MCF 10A (cell line): ENCODE results near the gene UGGT2. TPM values are rescaled to one million over a fixed set of nuclear protein-coding genes. Genes with fewer than 3 reads are reported as not detected.
"Not testable (repeated sequence)": the region's sequence is repeated elsewhere in the genome, so short reads cannot be mapped to it uniquely, and the experiment has no call there.

Experiments
- BruUV-seq: library from RNA; stranded (reverse); fragments of 400-500 nt; replicated peaks from 2 replicates; lab custom pipeline; 2021; lab: Mats Ljungman, UMichigan
- CTCF ChIA-PET: fragments of 300-600 bp; sonication (Branson Sonifier 250); formaldehyde crosslinking; extraction: SDS; loops from one replicate; lab custom pipeline; 2021; ENCODE audit warnings: antibody characterized with exemption, inconsistent platforms; lab: Yijun Ruan, JAX
- POLR2A ChIA-PET: fragments of 300-600, 350-650 bp; sonication (Branson Sonifier 250); formaldehyde crosslinking; extraction: SDS; loops from one replicate; lab custom pipeline; 2020; ENCODE audit warnings: antibody characterized with exemption, inconsistent platforms; lab: Yijun Ruan, JAX
- DNase-seq: peaks from one replicate; pipeline ENCODE4 v3.0.0-alpha.2; 2018; ENCODE audit not compliant: unreplicated experiment
- H3K27ac Mint-ChIP-seq: one replicate; pipeline ENCODE4 v1.8.0; 2022; ENCODE audit warnings: mild to moderate bottlenecking, low read depth, mixed read lengths; ENCODE audit not compliant: unreplicated experiment
- H3K27me3 Mint-ChIP-seq: one replicate; pipeline ENCODE4 v1.8.0; 2022; ENCODE audit warnings: mixed read lengths; ENCODE audit not compliant: insufficient read depth, unreplicated experiment
- H3K36me3 Mint-ChIP-seq: one replicate; pipeline ENCODE4 v1.8.0; 2022; ENCODE audit warnings: mild to moderate bottlenecking, moderate library complexity, mixed read lengths; ENCODE audit not compliant: insufficient read depth, unreplicated experiment
- H3K4me1 Mint-ChIP-seq: one replicate; pipeline ENCODE4 v1.8.0; 2022; ENCODE audit warnings: mixed read lengths; ENCODE audit not compliant: insufficient read depth, unreplicated experiment
- H3K4me3 Mint-ChIP-seq: one replicate; pipeline ENCODE4 v1.8.0; 2022; ENCODE audit warnings: mild to moderate bottlenecking, moderate library complexity, mixed read lengths; ENCODE audit not compliant: unreplicated experiment
- H3K9me3 Mint-ChIP-seq: one replicate; pipeline ENCODE4 v1.8.0; 2022; ENCODE audit warnings: mixed read lengths; ENCODE audit not compliant: unreplicated experiment
- CTCF ChIP-seq: fragments of 200-600 bp; IDR thresholded peaks from one replicate; pipeline ENCODE4 v1.8.0; 2022; ENCODE audit warnings: antibody characterized with exemption, mild to moderate bottlenecking; ENCODE audit not compliant: unreplicated experiment
- intact Hi-C: fragments of 100-400 bp; cut with micrococcal nuclease; formaldehyde crosslinking; loops from 2 replicates; pipeline ENCODE4 v1.14.1; 2022
- total RNA-seq: library from RNA; stranded (reverse); gene quantifications from 2 replicates; pipeline ENCODE4 v1.2.3, GENCODE V29; 2022

UGGT2 gene
- total RNA-seq, 1 experiment from 2014 or later, result 54.0 TPM

DNA sequence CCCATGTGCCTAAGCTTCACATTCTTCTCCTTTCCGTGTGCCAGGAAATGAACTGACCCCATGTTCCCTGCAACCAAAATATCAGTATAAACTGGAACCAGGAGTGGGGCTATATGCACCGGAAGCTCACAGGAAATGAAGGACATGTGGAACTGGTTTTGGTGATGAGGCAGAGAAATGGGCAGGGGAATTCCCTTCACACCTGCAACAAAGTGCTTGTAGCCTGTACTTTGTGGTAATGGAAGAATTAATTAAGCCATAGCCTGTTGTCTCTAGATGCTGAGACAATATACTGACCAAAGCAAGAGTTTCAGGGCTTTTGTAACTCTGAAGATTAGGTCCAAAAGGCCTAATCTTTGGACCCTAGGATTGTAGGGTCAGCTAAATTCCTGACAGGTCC, 15.5 kb upstream of the UGGT2 start:
- BruUV-seq, result no TSS peak
- Mint-ChIP-seq H3K27ac (no peak overlapping the region), H3K9me3 (no peaks in the 10 kb centered on the region), H3K4me1 (no peaks in the 10 kb centered on the region), H3K4me3 (no peak overlapping the region), H3K36me3 (no peaks in the 10 kb centered on the region), H3K27me3 (peaks cover 42% of the 10 kb centered on the region)
- no peak for DNase-seq
- intact Hi-C loops, result no loop called here
- ChIA-PET POLR2A (interaction anchor here (0.6 kb wide), 1 partner anchor 16 kb away, joined by 4 read pairs; no protein-coding TSS in a partner anchor), CTCF (interaction anchor here (1.2 to 1.7 kb wide), 2 partner anchors 9 to 11 kb away, joined by 5 to 8 read pairs; no protein-coding TSS in a partner anchor)
- TF ChIP-seq CTCF, result no peak

- no peaks in the 10 kb centered on the region for H3K4me1 Mint-ChIP-seq
- peaks cover 51% of the 10 kb centered on the region for H3K27me3 Mint-ChIP-seq
- ChIA-PET POLR2A (interaction anchor here (3.5 kb wide), 1 partner anchor 12 kb away, joined by 13 read pairs; the partner anchor contains the start of gene UGGT2), CTCF (interaction anchor here (0.6 to 2.0 kb wide), 4 partner anchors 8 to 12 kb away, joined by 4 to 9 read pairs (median 8); partner anchors contain the start of gene UGGT2)
- intact Hi-C loops, result no loop called here
- no peak for DNase-seq
- no peak for TF ChIP-seq CTCF
- H3K9me3 Mint-ChIP-seq, result no peaks in the 10 kb centered on the region
- BruUV-seq, result no TSS peak
- H3K36me3 Mint-ChIP-seq, result no peaks in the 10 kb centered on the region
- no peak overlapping the region for H3K4me3 Mint-ChIP-seq
- no peak overlapping the region for H3K27ac Mint-ChIP-seq
Observed at GRCh38 chr13:96065849-96066248, 12.6 kb upstream of the UGGT2 start.

- peak; percentile 69 for DNase-seq
- intact Hi-C loops, result no loop called here
- Mint-ChIP-seq H3K27ac (peak overlapping the region; percentile 92), H3K27me3 (no peaks in the 10 kb centered on the region), H3K4me1 (peaks cover 27% of the 10 kb centered on the region), H3K9me3 (no peaks in the 10 kb centered on the region), H3K36me3 (no peaks in the 10 kb centered on the region), H3K4me3 (peak overlapping the region; percentile 95)
- POLR2A ChIA-PET, result interaction anchor here (0.6 to 3.3 kb wide), 26 partner anchors 9 to 1381 kb away, joined by 3 to 28 read pairs (median 6); partner anchors contain the start of genes DNAJC3, MBNL2 and RAP2A
- CTCF ChIA-PET, result interaction anchor here (0.5 to 2.0 kb wide), 15 partner anchors 9 to 1522 kb away, joined by 3 to 7 read pairs (median 3); no protein-coding TSS in a partner anchor
- BruUV-seq, result no TSS peak
- no peak for TF ChIP-seq CTCF
Observed at GRCh38 chr13:96052656-96053002, 572 bp downstream of the UGGT2 start.

GRCh38 chr13:96051946-96052345, 1.3 kb downstream of the UGGT2 start:
- H3K27ac Mint-ChIP-seq, H3K36me3 Mint-ChIP-seq, H3K9me3 Mint-ChIP-seq, BruUV-seq, H3K27me3 Mint-ChIP-seq, intact Hi-C loops, DNase-seq: not testable (repeated sequence)
- POLR2A ChIA-PET, result interaction anchor here (1.1 to 3.3 kb wide), 6 partner anchors 8 to 40 kb away, joined by 3 to 28 read pairs (median 14); no protein-coding TSS in a partner anchor
- H3K4me3 Mint-ChIP-seq, result peak overlapping the region; percentile 95
- CTCF ChIA-PET, result interaction anchor here (1.0 to 1.9 kb wide), 3 partner anchors 10 to 783 kb away, joined by 3 to 5 read pairs (median 4); no protein-coding TSS in a partner anchor
- H3K4me1 Mint-ChIP-seq, result peaks cover 27% of the 10 kb centered on the region

DNA sequence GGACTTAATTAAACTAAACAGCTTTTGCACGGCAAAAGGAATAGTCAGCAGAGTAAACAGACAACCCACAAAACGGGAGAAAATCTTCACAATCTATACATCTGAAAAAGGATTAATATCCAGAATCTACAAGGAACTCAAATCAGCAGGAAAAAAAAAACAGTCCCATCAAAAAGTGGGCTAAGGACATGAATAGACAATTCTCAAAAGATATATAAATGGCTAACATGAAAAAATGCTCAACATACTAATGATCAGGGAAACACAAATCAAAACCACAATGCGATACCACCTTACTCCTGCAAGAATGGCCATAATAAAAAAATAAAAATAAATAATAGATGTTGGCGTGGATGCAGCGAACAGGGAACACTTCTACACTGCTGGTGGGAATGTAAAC, 1.7 kb downstream of the UGGT2 start:
- Mint-ChIP-seq H3K4me1 (peaks cover 27% of the 10 kb centered on the region), H3K4me3 (peak overlapping the region; percentile 95)
- BruUV-seq, H3K27me3 Mint-ChIP-seq, H3K36me3 Mint-ChIP-seq, DNase-seq, H3K9me3 Mint-ChIP-seq, intact Hi-C loops, H3K27ac Mint-ChIP-seq: not testable (repeated sequence)
- ChIA-PET POLR2A (interaction anchor here (3.3 kb wide), 1 partner anchor 30 kb away, joined by 28 read pairs; no protein-coding TSS in a partner anchor), CTCF (interaction anchor here (1.0 kb wide), 1 partner anchor 17 kb away, joined by 3 read pairs; no protein-coding TSS in a partner anchor)

DNA sequence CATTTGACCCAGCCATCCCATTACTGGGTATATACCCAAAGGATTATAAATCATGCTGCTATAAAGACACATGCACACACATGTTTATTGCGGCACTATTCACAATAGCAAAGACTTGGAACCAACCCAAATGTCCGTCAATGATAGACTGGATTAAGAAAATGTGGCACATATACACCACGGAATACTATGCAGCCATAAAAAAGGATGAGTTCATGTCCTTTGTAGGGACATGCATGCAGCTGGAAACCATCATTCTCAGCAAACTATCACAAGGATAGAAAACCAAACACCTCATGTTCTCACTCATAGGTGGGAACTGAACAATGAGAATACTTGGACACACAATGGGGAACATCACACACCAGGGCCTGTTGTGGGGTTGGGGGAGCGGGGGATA, 2.2 kb downstream of the UGGT2 start:
- ChIA-PET POLR2A (interaction anchor here (3.3 kb wide), 1 partner anchor 30 kb away, joined by 28 read pairs; no protein-coding TSS in a partner anchor), CTCF (interaction anchor here (1.0 kb wide), 1 partner anchor 17 kb away, joined by 3 read pairs; no protein-coding TSS in a partner anchor)
- DNase-seq, H3K36me3 Mint-ChIP-seq, H3K4me3 Mint-ChIP-seq, H3K27me3 Mint-ChIP-seq, BruUV-seq, H3K9me3 Mint-ChIP-seq, intact Hi-C loops, H3K27ac Mint-ChIP-seq: not testable (repeated sequence)
- H3K4me1 Mint-ChIP-seq, result peaks cover 27% of the 10 kb centered on the region
